Neural cell (in vitro differentiated cells): ENCODE measurements around the gene LSAMP.

ENCODE experiments used
- CTCF ChIP-seq: fragments of 450-650 bp; IDR thresholded peaks from 2 replicates; pipeline ENCODE4 v1.5.1; 2014; ENCODE audit warnings: antibody characterized with exemption, mild to moderate bottlenecking, moderate library complexity; ENCODE audit not compliant: poor library complexity, severe bottlenecking
- EP300 ChIP-seq: fragments of 450-650 bp; conservative IDR thresholded peaks from 2 replicates; pipeline ENCODE4 v1.6.1; 2014; ENCODE audit warnings: antibody characterized with exemption, mild to moderate bottlenecking, moderate library complexity; ENCODE audit not compliant: poor library complexity, severe bottlenecking
- EZH2 ChIP-seq: fragments of 200-600, 300-800 bp; shearing (Covaris generic), sonication (generic); IDR thresholded peaks from 2 replicates; pipeline ENCODE4 v1.6.1; 2014; ENCODE audit warnings: antibody characterized with exemption, low read length, borderline replicate concordance, mild to moderate bottlenecking; ENCODE audit not compliant: insufficient read depth, poor library complexity, severe bottlenecking
- MXI1 ChIP-seq: fragments of 450-650 bp; conservative IDR thresholded peaks from 2 replicates; pipeline ENCODE4 v1.6.1; 2014; ENCODE audit warnings: antibody characterized with exemption, mild to moderate bottlenecking; ENCODE audit not compliant: poor library complexity, severe bottlenecking
- POLR2AphosphoS5 ChIP-seq: IDR thresholded peaks from 2 replicates; pipeline ENCODE4 v1.6.1; 2012
- RAD21 ChIP-seq: fragments of 450-650 bp; conservative IDR thresholded peaks from 2 replicates; pipeline ENCODE4 v1.6.1; 2014; ENCODE audit warnings: antibody characterized with exemption, mild to moderate bottlenecking, moderate library complexity
- SMC3 ChIP-seq: fragments of 450-650 bp; conservative IDR thresholded peaks from 2 replicates; pipeline ENCODE4 v1.6.1; 2014; ENCODE audit warnings: antibody characterized with exemption, mild to moderate bottlenecking, moderate library complexity; ENCODE audit not compliant: poor library complexity

GRCh38 chr3:116300226-116300625 is 145.1 kb downstream of the LSAMP start:
- TF ChIP-seq CTCF (no peak), EP300 (no peak), EZH2 (no peak), SMC3 (no peak), RAD21 (no peak), MXI1 (no peak), POLR2AphosphoS5 (no peak)
